ENCODE data around the gene FLACC1.

GRCh38 chr2:201319511-201319910 lies 37.6 kb downstream of the FLACC1 start:
- TF ChIP-seq SIN3A (IDR thresholded peaks at IDR 0.05; ENCODE audit: borderline replicate concordance, insufficient read depth, low read length) (no peak), POLR2AphosphoS5 (IDR thresholded peaks at IDR 0.05; ENCODE audit: low read depth, low read length) (no peak), TAF1 (IDR thresholded peaks at IDR 0.05; ENCODE audit: borderline replicate concordance, insufficient read depth, low read length) (no peak)
- TF ChIP-seq, protein P1, sequence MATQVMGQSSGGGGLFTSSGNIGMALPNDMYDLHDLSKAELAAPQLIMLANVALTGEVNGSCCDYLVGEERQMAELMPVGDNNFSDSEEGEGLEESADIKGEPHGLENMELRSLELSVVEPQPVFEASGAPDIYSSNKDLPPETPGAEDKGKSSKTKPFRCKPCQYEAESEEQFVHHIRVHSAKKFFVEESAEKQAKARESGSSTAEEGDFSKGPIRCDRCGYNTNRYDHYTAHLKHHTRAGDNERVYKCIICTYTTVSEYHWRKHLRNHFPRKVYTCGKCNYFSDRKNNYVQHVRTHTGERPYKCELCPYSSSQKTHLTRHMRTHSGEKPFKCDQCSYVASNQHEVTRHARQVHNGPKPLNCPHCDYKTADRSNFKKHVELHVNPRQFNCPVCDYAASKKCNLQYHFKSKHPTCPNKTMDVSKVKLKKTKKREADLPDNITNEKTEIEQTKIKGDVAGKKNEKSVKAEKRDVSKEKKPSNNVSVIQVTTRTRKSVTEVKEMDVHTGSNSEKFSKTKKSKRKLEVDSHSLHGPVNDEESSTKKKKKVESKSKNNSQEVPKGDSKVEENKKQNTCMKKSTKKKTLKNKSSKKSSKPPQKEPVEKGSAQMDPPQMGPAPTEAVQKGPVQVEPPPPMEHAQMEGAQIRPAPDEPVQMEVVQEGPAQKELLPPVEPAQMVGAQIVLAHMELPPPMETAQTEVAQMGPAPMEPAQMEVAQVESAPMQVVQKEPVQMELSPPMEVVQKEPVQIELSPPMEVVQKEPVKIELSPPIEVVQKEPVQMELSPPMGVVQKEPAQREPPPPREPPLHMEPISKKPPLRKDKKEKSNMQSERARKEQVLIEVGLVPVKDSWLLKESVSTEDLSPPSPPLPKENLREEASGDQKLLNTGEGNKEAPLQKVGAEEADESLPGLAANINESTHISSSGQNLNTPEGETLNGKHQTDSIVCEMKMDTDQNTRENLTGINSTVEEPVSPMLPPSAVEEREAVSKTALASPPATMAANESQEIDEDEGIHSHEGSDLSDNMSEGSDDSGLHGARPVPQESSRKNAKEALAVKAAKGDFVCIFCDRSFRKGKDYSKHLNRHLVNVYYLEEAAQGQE (IDR thresholded peaks at IDR 0.05; ENCODE audit: insufficient read depth in 1 of 2, low read depth in 2 of 2, low read length in 2 of 2) = no peak
